VCaP (cell line): ENCODE data around the gene CDH4.

Source experiments
- H3K27ac ChIP-seq: fragments of 450-650 bp; 2 replicates; pipeline ENCODE4 v1.5.1; 2017
- CTCF ChIP-seq: fragments of 450-650 bp; conservative IDR thresholded peaks from 2 replicates; pipeline ENCODE4 v1.5.1; 2017; ENCODE audit warnings: mild to moderate bottlenecking, moderate library complexity

CDH4 gene

DNA sequence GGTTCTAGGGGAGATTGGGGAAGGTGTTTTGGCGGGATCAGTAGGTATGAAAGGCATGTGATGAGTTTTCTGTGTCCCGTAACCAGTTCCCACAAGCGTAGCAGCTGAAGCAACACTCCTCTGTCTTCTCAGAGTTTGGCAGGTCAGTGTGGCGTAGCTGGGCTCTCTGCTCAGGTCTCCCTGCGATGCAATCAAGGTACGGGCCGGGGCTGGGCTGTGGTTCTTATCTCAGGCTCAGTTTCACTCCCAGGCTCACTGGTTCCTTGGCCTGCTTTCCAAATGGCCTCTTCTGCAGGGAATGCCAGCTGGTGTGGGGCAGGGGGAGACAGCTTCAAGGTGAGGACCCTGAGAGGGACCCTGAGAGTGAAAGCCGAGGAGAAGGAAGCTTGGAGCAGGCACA, 280.7 kb downstream of the CDH4 start:
- no peak for TF ChIP-seq CTCF
- no peak overlapping the region for H3K27ac ChIP-seq

DNA sequence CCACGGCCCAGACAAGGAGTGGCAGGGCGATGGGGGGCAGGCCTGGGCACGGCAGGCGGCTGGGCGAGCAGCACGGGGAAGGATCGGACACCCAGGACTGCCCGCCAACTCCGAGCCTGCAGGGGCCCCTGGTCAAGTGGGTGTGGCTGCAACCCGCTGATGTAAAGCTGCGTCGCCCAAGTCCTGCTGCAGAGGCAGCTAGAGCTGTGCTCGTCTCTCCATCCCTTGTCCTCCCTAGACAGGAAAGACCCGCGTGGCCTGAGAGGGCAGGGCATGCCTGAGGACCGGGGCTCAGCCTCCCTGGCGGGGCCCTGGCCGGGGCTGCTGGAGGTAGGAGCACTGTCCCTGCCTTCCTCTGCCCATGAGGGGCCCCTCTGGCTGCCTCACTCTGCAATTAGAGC, 281.2 kb downstream of the CDH4 start:
- TF ChIP-seq CTCF, result no peak
- no peak overlapping the region for H3K27ac ChIP-seq

DNA sequence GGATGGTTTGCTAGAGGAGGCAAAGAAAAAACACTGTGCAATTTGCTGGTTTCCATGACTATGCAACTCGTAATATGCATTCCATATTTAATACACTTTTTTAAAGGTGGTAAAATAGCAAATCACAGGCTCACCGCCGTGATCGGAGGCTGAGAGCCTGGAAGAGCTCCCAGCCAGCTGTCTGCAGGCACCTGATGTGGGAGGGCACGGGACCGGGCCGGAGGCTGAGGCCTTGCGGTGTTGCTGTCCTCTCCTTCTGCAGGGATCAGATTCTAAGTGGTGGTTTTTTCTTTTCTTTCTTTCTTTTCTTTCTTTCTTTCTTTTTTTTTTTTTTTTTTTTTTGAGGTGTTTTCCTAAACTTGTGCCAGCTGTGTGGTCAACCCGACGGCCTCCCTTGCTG, 282.3 kb downstream of the CDH4 start:
- no peak for TF ChIP-seq CTCF
- H3K27ac ChIP-seq, result no peak overlapping the region

- no peak for TF ChIP-seq CTCF
- H3K27ac ChIP-seq, result no peak overlapping the region
Observed at GRCh38 chr20:61535091-61535490, 283.0 kb downstream of the CDH4 start.

DNA sequence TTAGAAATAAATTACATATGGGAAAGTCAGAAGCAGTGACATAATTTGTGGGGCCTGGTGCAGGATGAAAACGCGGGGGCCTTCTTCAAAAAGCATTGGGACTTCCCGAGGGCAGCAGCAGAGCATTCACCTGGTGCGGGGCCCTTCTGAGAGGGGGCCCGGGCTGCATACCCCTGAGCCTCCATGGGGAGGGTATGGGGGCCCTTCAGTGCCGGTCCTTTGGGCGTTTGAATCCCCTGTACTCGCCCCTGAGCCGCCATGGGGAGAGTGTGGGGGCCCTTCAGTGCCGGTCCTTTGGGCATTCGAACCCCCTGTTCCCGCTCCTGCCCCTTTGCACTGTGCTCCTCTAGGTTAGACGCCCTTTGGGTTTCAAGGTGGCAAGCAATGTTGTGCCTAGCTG, 283.5 kb downstream of the CDH4 start:
- no peak overlapping the region for H3K27ac ChIP-seq
- no peak for TF ChIP-seq CTCF

DNA sequence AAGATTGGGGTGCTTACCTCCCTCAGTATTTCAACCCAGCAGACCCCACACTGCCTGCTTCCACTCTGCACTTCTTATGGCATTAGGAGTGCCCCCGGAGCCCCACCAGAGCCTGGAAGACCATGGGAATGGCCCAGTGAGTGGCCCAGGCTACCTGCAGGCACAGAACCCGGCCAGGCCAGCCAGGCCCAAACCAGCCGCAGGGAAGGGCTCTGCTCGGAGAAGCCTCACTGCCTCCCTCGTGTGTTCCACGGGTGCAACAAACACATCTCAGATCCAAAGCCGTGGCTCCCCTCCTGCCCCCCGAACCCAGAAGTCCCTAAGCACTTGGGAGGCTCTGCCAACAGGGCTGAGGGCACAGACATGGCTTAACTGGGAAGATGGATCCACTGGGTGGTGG, 283.9 kb downstream of the CDH4 start:
- H3K27ac ChIP-seq, result no peak overlapping the region
- TF ChIP-seq CTCF, result no peak

GRCh38 chr20:61536671-61537070, 284.6 kb downstream of the CDH4 start:
- no peak for TF ChIP-seq CTCF
- H3K27ac ChIP-seq, result no peak overlapping the region
